A673 (cell line): ENCODE data around the gene ICOSLG. TPM values are rescaled to one million over a fixed set of nuclear protein-coding genes. Genes with fewer than 3 reads are reported as not detected.
"Not testable (repeated sequence)": the region's sequence is repeated elsewhere in the genome, so short reads cannot be mapped to it uniquely, and the experiment has no call there.

Experiments used
- BruUV-seq: library from RNA; stranded (reverse); fragments of 400-500 nt; replicated peaks from 2 replicates; lab custom pipeline; 2021; lab: Mats Ljungman, UMichigan
- CTCF ChIA-PET: fragments of 300-600 bp; sonication (Branson Sonifier 250); formaldehyde crosslinking; loops from one replicate; lab custom pipeline; 2022; ENCODE audit warnings: antibody characterized with exemption; lab: Charles Lee
- POLR2A ChIA-PET: fragments of 300-600 bp; sonication (Branson Sonifier 250); formaldehyde crosslinking; loops from one replicate; lab custom pipeline; 2022; ENCODE audit warnings: antibody characterized with exemption; ENCODE audit not compliant: low non-redundant PET; lab: Charles Lee
- DNase-seq: peaks from one replicate; pipeline ENCODE4 v3.0.0-alpha.2; 2015; ENCODE audit warnings: low spot score
- H3K27ac ChIP-seq: fragments of 200-600 bp; sonication (generic); 2 replicates; pipeline ENCODE4 v1.5.1; 2016; ENCODE audit warnings: mixed run types, low read depth, mild to moderate bottlenecking, mixed read lengths, antibody characterized with exemption, low read length; ENCODE audit not compliant: poor library complexity, severe bottlenecking
- H3K27me3 ChIP-seq: fragments of 200-600 bp; sonication (generic); replicated peaks from 2 replicates; pipeline ENCODE4 v1.6.1; 2017; ENCODE audit warnings: mixed run types, low read depth, mild to moderate bottlenecking, mixed read lengths, antibody characterized with exemption, low read length; ENCODE audit not compliant: insufficient read depth, poor library complexity
- H3K36me3 ChIP-seq: fragments of 200-600 bp; sonication (generic); 2 replicates; pipeline ENCODE4 v1.6.1; 2016; ENCODE audit warnings: mixed run types, mild to moderate bottlenecking, mixed read lengths, antibody characterized with exemption, low read length; ENCODE audit not compliant: insufficient read depth, poor library complexity, severe bottlenecking
- H3K4me1 ChIP-seq: fragments of 200-600 bp; sonication (generic); 2 replicates; pipeline ENCODE4 v1.6.1; 2017; ENCODE audit warnings: mixed run types, mild to moderate bottlenecking, mixed read lengths, antibody characterized with exemption, low read length; ENCODE audit not compliant: insufficient read depth, poor library complexity, severe bottlenecking
- H3K4me3 ChIP-seq: fragments of 200-600 bp; sonication (generic); 2 replicates; pipeline ENCODE4 v1.5.1; 2016; ENCODE audit warnings: low read depth, mixed run types, mild to moderate bottlenecking, mixed read lengths, low read length; ENCODE audit not compliant: poor library complexity, severe bottlenecking
- H3K9me3 ChIP-seq: fragments of 200-600 bp; sonication (generic); 2 replicates; pipeline ENCODE4 v1.6.1; 2016; ENCODE audit warnings: mixed run types, low read depth, mild to moderate bottlenecking, mixed read lengths, antibody characterized with exemption, low read length; ENCODE audit not compliant: poor library complexity, severe bottlenecking
- intact Hi-C: fragments of 100-400 bp; cut with micrococcal nuclease; formaldehyde crosslinking; loops from one replicate; pipeline ENCODE4 v1.10.0; 2022; ENCODE audit not compliant: unreplicated experiment
- total RNA-seq: library from RNA; stranded (reverse); gene quantifications from 2 replicates; pipeline ENCODE4 v1.2.3, GENCODE V29; 2021

ICOSLG gene
- total RNA-seq, 1 experiment from 2014 or later = 0.69 TPM

DNA sequence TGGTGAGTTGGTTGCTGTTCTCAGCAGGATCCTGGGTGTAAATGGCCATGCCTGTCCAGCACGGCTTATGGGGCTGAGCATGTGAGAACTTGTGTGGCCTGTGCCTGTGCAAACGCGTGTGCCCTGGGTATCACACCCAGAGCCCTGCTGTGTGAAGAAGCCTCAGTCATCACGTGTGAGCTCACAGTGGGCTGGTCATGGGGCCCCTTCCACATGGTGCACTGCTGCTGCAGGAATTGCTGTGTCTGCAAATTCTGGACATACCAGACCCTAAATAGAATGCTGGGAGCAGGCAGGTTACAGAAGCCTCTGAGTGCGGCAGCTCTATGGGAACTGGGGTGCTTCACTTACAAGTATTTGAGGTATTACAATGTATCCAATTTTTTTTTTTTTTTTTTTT is 17.4 kb downstream of the ICOSLG start:
- CTCF ChIA-PET, DNase-seq, H3K27ac ChIP-seq, intact Hi-C loops, H3K4me1 ChIP-seq, BruUV-seq, H3K4me3 ChIP-seq, H3K36me3 ChIP-seq, H3K27me3 ChIP-seq, POLR2A ChIA-PET, H3K9me3 ChIP-seq: not testable (repeated sequence)

DNA sequence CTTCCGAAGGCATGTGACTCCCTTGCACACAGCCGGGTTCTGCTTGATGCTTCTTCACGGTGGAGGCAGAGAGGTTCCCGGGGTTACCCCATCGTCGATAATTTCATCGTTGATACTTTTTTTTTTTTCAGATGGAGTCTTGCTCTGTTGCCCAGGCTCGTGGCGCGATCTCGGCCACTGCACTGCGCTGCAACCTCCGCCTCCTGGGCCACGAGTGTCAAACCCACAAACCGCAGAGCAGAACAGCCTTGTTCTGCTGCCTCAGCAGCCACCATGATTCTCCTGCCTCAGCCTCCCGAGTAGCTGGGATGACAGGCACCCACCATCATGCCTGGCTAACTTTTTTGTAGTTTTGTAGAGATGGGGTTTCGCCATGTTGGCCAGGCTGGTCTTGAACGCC is 20.1 kb downstream of the ICOSLG start:
- H3K36me3 ChIP-seq, H3K4me1 ChIP-seq, BruUV-seq, H3K9me3 ChIP-seq, CTCF ChIA-PET, H3K4me3 ChIP-seq, intact Hi-C loops, DNase-seq, H3K27ac ChIP-seq, H3K27me3 ChIP-seq, POLR2A ChIA-PET: not testable (repeated sequence)

DNA sequence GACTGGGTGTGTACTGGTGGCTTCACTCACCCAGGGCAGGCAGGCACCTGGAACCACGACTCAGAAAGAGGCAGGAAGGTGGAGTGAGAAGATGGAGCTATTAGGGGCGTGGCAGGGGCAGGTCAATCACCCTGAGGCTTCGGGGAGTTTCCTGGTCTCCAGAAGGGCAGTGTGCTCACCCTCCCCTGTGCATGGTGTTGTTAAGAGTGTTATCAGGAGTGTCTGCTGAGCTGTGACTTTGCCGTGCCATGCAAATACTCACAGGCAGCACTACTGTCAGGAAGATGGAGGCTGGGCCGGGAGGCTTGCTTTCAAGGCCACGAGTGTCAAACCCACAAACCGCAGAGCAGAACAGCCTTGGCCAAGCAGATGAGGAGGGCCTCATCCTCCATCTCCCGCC is 22.3 kb downstream of the ICOSLG start:
- DNase-seq, POLR2A ChIA-PET, H3K36me3 ChIP-seq, CTCF ChIA-PET, H3K4me1 ChIP-seq, H3K4me3 ChIP-seq, BruUV-seq, H3K27me3 ChIP-seq, H3K9me3 ChIP-seq, intact Hi-C loops, H3K27ac ChIP-seq: not testable (repeated sequence)

DNA sequence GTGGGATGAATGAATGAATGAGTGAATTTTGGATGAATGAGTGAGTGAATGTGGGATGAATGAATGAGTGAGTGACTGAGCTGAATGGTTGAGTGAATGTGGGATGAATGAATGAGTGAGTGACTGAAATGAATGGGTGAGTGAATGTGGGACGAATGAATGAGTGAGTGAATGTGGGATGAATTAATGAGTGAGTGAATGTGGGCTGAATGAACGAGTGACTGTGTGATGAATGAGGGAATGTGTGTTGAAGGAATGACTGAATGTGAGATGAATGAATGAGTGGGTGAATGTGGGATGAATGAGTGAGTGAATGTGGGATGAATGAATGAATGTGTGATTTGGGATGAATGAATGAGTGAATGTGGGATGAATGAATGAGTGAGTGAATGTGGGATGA is 28.8 kb downstream of the ICOSLG start:
- BruUV-seq, POLR2A ChIA-PET, H3K36me3 ChIP-seq, H3K4me1 ChIP-seq, DNase-seq, H3K27me3 ChIP-seq, H3K4me3 ChIP-seq, H3K9me3 ChIP-seq, intact Hi-C loops, CTCF ChIA-PET, H3K27ac ChIP-seq: not testable (repeated sequence)

DNA sequence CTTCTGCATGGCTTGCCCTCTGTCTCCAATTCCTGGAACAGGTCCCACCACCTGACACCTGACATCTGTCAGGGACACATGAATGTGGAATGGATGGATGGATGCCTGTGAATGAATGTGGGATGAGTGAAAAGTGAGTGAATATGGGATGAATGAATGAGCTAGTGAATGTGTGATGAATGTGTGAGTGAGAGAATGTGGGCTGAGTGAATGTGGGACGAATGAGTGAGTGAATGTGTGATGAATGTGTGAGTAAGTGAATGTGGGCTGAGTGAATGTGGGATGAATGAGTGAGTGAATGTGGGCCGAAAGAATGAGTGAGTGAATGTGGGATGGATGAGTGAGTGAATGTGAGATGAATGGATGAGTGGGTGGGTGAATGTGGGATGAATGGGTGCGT is 29.2 kb downstream of the ICOSLG start:
- H3K27ac ChIP-seq, H3K9me3 ChIP-seq, DNase-seq, intact Hi-C loops, H3K36me3 ChIP-seq, CTCF ChIA-PET, H3K4me1 ChIP-seq, BruUV-seq, H3K4me3 ChIP-seq, H3K27me3 ChIP-seq, POLR2A ChIA-PET: not testable (repeated sequence)

DNA sequence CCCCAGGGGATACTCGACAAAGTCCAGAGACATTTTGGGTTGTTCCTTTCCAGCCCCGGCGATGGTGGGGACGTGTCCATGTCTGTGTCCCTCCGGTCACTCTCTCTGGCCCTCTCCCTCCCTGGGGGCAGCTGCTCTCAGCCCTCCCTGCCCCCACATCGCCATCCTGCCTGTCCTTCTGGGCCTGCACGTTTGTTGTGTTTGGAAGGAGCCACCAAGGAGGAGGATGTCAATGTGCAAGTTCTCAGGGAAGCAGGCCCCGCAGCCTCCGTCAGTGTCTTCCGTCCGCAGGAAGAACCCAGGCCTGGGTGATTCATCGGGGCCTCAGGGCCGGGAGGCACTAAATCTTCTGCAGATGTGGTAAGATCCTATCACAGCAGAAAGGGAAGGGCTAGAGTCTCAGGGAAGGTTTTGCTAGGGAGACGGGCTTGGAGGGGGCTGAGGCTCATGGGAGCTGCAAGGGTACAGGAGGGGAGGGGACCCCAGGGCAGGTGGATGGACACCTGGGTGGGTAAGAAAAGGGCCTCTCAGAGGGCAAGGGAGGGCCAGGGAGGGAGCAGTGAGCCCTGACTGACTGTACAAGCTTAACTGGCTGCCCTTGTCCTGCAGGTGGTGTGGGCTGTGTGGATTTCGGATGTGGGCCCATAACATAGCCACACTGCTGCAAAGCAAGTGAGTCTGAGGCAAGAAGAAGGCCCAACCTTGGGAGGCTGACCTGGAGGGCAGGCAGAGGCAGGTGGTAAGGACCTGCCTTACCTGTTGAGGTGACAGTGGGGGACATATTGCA is 32.7 kb downstream of the ICOSLG start:
- H3K36me3 ChIP-seq, intact Hi-C loops, H3K4me3 ChIP-seq, CTCF ChIA-PET, H3K9me3 ChIP-seq, POLR2A ChIA-PET, H3K27ac ChIP-seq, BruUV-seq, H3K4me1 ChIP-seq, DNase-seq, H3K27me3 ChIP-seq: not testable (repeated sequence)

DNA sequence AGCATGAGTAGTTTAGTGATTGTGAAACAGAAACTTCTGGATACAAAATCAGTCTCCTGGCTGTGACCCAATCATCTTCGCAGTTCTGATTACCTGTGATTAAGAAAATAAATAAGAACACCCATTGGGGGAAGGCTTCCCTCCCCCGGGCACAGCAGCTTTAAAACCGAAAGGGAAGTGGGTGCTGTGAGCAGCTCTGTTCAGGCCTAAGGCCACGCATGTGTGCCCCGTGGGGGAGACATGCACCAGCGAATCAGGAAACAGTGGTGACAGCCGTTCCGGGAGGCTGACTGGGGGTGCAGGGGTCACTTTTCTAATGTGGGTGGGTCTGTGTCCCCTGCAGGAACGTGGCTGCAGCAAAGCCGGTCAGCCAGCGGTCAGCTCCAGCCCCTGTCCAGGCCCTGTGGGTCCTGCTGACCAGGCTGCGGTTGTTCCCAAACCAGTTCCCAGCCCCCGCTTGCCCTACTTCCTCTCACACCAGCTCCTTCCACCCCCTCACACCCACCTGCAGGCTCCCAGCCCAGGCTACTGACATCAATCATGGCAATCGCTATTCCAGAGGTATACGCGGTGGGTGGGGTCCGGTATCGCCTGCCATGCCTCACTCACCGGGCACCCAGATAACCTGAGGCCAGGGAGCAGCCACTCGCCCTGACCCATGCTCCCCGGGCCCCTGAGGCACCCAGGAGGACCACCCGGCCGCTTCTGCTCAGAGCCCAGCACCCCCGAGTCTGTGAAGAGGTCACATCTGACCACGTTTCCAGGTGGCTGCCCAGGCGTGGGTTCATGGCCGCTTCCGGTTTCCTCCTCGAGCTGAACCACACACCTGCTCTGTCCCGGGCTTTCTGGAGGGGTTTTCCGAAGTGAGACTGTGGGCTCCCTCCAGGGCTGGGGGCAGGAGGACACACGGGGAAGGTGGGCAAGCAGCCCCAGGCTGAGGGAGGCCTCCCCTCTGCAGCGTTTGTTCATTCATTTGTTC is 33.8 kb downstream of the ICOSLG start:
- H3K4me3 ChIP-seq, BruUV-seq, intact Hi-C loops, CTCF ChIA-PET, H3K27ac ChIP-seq, H3K9me3 ChIP-seq, POLR2A ChIA-PET, DNase-seq, H3K36me3 ChIP-seq, H3K4me1 ChIP-seq, H3K27me3 ChIP-seq: not testable (repeated sequence)
